Stromal cell of bone marrow (primary cell): ENCODE measurements around the gene ANKDD1A.
A peak's percentile ranks its signal among the peaks of the same experiment; 100 is the strongest.

ENCODE experiments used
- DNase-seq: peaks from one replicate; pipeline ENCODE4 v3.0.0-alpha.2; 2012; ENCODE audit warnings: low read depth

The ANKDD1A gene

DNA sequence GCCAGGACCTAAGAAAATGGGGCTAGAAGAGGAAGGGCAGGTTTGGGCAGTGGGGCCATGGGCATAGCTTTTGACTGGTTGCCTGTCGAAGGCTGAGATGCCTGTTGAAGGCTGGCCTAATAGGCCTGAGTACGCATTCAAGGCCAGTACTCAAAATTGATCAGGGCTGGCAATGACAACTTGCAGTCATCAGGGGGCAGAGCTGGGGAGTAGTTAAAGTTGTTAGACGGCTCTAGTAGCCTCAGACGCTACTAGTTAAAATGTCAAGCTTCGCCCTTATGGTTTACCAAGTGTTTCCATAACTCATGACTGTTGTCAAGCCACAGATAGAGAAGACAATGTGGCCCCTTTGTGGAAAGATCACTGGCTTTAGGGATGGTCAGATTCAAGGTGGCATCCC, 49.3 kb downstream of the ANKDD1A start:
- DNase-seq = no peak

DNA sequence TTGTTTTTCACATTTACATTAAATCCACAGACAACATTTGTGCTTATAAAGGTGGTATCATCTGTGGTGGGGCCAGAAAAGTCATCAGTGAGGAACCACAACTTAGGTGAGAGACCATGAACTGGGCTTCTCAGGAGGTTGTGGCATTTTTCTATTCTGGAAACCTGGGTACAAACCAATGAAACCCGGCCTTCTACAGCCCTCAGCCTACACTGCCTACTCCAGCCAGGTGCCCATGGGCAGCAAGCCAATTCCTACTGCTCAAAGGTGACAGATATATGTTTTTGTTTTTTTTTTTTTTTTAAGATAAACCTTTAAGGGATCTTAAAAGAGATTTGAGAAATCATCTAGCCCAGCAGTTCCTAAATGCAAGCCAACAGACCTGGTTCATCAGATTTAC, 57.7 kb downstream of the ANKDD1A start:
- DNase-seq = no peak

DNA sequence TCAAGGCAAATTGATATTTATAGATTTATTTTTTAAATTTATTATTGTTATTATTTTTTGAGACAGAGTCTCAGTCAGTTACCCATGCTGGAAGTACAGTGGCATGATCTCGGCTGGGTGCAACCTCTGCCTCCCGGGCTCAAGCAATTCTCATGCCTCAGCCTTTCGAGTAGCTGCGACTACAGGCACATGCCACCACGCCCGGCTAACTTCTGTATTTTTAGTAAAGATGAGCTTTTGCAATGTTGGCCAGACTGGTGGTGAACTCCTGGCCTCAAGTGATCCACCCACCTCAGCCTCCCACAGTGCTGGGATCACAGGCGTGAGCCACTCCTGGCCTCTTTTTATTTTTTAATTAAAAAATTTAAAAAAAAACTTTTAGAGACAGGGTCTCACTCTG, 59.0 kb downstream of the ANKDD1A start:
- DNase-seq = no peak

DNA sequence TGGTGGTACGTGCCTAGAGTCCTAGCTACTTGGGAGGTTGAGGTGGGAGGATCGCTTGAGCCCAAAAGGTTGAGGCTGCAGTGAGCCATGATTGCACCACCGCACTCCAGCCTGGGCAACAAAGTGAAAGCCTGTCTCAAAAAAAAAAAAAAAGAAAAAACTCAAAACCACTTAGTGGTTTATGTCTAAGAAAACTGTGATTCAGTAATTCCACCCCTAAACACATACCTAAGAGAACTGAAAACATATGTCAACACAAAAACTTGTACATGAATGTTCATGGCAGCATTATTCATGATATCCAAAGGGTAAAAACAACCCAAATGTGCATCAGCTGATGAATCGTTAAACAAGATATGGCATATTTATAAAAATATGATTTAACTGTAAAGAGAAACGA, 63.7 kb downstream of the ANKDD1A start:
- DNase-seq = peak; percentile 11

DNA sequence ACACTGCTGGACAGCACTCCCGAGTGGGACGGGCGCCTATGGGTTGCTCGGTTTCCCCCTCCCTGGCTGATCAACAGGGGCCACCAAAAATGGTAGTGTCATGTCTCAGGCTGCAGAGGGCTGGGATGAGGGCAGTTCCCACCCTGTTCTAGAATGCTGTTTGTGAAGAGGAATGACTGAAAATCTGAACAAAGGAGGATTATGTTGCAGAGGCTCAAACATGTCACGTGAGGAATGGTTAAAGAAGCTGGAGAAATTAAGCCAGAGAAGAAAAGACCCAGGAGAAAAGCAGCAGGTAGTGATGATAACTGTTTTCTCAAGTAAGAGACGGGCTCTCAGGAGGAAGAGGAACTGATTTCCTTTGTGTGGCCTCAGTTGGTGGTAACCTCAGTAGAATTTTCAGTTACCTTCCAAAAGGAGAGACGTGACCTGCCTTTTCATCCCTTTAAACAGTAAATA, 67.6 kb downstream of the ANKDD1A start:
- DNase-seq = no peak

GRCh38 chr15:64981812-64982431, 70.2 kb downstream of the ANKDD1A start:
- DNase-seq = no peak

DNA sequence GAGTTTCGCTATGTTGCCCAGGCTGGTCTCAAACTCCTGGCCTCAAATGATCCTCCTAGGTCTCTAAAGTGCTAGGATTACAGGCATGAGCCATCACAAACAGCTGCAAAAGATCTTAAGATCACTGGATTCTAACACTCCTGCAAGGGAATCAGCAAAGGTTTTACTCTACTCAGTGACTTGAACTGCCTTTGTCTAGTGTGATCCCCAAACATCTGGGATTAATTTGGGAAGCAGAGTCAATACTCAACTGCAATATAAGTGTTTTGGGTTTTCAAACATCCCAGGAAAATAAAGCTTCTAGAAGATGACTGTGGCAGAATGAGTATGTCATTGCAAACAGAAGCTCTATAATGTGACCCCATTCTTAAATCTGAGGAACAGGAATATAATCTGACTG, 70.8 kb downstream of the ANKDD1A start:
- DNase-seq = no peak

DNA sequence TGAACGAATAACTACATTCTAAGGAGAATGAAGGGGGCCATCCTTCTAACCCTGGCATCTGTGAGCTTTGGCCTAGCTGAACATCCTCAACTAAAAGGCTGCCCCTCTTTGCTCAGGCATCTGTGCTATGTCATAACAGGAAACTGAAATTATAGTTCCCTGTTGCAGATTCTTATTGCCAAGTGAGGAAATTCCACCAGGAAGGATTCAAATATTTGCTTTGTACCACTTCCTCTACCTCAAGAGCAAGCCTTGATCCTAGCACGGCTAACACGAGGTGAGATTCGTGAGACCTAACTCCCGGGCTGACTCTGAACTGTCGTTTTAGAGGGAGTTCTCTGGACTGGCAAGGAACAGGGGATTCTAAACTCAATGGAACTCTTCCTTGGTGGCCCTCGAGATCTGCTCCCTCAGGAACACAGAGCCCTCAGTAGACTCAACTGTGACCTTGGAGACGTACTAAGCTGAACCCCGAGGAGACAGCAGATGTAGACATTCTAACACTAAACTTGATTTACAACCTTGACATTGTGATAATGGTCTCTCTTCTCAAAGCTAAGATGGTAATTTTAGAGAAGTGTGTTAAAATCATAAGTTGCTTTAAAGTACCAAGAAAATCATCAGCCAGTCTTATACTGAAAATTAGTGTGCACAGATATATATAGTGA, 73.8 kb downstream of the ANKDD1A start:
- DNase-seq = no peak

GRCh38 chr15:64987136-64987535, 75.4 kb downstream of the ANKDD1A start:
- DNase-seq = no peak

DNA sequence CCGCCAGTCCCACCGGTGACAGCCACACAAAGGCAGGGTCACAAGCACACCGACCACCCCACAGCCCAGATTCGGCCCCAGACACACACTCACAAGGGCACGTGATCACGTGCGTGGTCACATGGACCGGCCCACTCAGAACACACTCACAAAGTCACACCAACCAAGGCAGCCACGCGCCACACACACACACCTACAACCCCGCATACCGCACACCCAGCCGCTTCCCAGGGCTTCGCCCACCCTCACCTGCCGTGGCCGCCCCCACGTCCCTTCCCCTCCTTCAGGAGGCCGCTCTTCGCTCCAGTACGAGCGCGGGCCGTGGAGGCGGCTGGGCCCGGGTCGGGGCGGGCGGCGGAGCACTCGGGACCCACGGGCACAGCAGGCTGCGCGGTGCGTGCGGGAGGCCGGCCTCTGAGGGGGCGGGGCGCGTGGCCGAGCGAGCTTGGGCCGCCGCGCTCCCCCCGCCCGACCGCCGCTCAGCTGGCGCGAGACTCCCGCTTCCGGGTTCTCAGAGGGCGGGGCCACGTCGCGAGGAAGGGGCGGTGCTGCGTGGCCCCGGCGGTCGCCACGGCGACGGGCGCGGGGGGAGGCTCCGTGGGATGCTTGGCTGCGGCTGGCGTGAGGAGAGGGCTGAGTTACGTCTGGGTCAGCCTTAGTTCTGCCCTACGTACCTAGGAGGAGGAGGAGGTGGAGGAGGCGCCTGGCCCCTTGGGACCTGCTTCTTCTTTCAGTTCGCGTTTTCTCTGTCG, 77.9 kb downstream of the ANKDD1A start, which contains the start of gene SPG21:
TSS of gene SPG21 (minus strand) at position 499 of the 752 bp plus-strand sequence. CDS start 6,345 bp downstream, outside the sequence.
- DNase-seq = peak; percentile 82

DNA sequence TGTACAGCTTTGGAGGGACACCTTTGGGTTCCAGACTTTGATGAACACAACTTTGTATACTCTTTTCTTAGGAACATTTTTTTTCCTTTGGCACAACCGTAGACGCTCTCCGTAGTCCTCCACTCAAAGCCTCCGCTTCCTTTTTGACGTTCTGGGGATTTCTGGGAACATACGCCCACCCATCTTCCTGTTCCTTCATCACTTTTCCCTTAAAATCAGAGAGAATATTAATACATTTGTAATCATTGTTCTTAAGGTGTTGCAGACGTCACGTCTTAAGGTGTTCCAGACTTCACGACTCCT, 78.4 kb downstream of the ANKDD1A start:
- no peak for DNase-seq

DNA sequence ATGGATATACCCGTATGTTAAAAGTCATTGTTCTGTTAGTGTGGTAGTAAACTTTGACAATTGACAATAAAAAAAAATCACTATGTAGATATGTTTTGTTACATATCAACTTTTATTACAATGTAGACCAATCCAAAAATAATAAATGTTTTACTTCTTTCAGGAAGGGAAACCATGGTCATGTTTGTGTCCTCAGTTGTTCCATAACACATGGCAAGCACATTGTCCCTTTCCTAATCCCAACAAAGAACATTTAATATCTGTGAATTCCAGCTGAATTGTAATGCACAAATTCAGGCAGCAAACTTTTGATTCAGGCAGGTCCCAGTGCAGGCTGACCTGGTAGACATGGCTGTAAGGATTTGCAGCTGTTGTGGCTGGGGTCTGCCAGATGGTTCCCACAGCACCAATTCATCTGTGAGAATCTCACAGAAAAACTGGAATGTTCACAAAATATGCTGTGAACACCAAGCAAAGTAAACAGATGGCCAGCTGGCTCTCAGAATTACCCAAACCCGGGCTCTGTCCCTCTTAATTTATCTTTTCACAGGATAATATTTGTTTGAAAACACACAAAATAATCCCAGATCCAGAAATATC, 79.9 kb downstream of the ANKDD1A start:
- DNase-seq = no peak

DNA sequence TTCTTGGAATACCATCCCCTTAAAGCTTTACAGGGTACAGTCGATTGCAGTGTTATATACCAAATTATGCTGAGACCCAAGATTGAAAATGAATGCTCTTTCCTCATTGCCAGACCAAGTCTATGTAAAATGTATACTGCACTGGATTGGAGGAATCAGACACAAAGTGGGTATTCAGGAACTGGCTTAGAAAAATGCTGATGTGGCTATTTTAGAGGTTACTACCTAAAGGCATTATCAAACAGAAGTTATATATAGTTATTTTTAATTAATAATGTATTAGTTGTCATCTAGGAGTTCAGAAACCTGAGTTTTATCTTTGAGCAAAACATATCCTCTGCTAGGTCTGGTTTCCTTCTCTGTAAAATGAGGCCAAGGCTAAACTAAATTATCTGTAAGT, 81.6 kb downstream of the ANKDD1A start:
- DNase-seq = no peak

GRCh38 chr15:64997066-64997465, 85.4 kb downstream of the ANKDD1A start:
- no peak for DNase-seq

DNA sequence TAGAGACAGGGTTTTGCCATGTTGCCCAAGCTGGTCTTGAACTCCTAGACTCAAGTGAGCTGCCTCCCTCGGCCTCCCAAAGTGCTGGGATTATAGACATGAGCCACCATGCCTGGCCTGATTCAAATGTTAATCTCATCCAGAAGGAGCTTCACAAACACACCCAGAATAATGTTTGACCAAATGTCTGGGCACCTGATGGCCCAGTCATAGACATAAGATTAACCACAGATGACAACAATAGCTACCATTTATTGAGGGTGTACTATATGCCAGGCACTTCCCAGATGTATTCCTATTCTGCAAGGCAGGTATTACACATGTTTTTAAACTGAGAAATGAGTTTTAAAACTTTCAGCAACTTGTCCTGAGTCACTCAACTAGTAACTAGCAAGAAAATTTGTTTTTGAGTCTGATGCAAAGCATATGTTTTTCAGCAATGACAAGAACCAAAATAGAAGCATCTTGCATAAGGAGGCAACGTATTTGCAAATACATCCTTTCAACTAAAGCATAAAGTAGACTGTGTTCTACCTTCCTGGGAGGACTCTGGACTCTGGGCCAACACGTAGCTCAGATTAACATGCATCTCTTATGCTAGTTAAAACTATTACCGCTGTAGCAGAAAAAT, 86.2 kb downstream of the ANKDD1A start:
- no peak for DNase-seq

DNA sequence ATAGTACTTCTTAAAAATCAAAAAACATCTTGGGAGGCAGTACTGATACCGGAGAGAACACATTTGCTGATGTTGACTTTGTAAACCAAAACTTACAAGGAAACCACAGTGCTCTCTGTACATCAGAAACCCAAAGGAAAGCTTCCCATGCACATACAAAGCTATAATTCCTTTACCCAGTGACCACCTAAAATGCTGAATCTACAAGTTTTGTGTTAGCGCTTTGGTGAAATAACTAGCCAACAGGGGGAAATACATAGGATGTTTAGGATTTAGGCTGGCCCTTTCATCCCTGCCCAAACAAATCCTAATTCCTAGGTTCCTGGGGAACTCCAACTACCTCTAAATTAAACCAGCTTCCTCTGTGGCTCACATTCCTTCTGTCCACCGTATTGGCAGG, 93.3 kb downstream of the ANKDD1A start:
- no peak for DNase-seq

- DNase-seq = no peak
Measured at GRCh38 chr15:65006876-65007275, 95.2 kb downstream of the ANKDD1A start.
